Measurements from ENCODE around the gene DYNC2LI1.

The DYNC2LI1 gene

GRCh38 chr2:43776324-43776723 is 2.5 kb downstream of the DYNC2LI1 start:
- no peak for DNase-seq
- Histone ChIP-seq H3K36me3 (peaks cover 11 to 31% (median 17%) of the 10 kb centered on the region in 3 donors), H3K4me3 (no peak overlapping the region), H3K27me3 (no peaks in the 10 kb centered on the region), H3K4me1 (peaks cover 0 to 11% (median 4%) of the 10 kb centered on the region in 4 donors), H3K9me3 (no peaks in the 10 kb centered on the region), H3K27ac (no peak overlapping the region)
- intact Hi-C loops (cut with DNase I; ENCODE audit: low total_unique reads) = no loop called here
- TF ChIP-seq, protein P1, sequence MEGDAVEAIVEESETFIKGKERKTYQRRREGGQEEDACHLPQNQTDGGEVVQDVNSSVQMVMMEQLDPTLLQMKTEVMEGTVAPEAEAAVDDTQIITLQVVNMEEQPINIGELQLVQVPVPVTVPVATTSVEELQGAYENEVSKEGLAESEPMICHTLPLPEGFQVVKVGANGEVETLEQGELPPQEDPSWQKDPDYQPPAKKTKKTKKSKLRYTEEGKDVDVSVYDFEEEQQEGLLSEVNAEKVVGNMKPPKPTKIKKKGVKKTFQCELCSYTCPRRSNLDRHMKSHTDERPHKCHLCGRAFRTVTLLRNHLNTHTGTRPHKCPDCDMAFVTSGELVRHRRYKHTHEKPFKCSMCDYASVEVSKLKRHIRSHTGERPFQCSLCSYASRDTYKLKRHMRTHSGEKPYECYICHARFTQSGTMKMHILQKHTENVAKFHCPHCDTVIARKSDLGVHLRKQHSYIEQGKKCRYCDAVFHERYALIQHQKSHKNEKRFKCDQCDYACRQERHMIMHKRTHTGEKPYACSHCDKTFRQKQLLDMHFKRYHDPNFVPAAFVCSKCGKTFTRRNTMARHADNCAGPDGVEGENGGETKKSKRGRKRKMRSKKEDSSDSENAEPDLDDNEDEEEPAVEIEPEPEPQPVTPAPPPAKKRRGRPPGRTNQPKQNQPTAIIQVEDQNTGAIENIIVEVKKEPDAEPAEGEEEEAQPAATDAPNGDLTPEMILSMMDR (IDR thresholded peaks at IDR 0.05) = no peak

DNA sequence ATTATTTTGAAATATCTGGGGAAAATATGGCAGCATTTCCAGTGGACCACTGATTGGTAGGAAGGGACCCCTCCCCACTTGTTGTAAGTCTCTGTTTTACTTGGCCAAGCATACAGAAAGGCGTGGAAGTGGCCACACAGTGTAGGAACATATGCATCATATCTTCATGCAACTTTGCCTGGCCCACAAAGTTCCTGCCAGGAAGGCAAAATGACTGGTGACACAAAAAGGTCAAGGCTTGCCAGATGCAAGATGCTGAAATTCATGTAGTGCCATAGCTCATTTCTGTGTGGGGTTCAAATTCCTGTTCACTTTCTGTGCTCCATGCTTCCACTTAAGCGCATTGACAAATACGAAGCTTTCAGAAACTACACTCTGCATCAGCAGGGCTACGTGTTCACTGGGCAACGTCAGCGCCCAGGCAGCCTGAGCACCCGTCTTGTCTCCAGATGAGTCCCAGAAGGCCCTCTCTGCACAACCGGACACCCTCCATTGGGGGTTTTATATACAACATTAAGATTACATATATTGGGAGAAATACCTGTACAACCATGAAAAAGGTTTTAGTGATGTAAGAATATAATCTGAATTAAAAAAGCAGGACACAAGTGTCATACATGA is 3.6 kb downstream of the DYNC2LI1 start:
- TF ChIP-seq, protein P1 (IDR thresholded peaks at IDR 0.05) = no peak
- Histone ChIP-seq H3K27me3 (no peaks in the 10 kb centered on the region), H3K4me1 (peaks cover 0 to 11% (median 4%) of the 10 kb centered on the region in 4 donors), H3K27ac (no peak overlapping the region), H3K4me3 (no peak overlapping the region), H3K36me3 (peaks cover 11 to 31% (median 17%) of the 10 kb centered on the region in 3 donors), H3K9me3 (no peaks in the 10 kb centered on the region)
- DNase-seq = no peak
- intact Hi-C loops (cut with DNase I; ENCODE audit: low total_unique reads) = no loop called here

GRCh38 chr2:43778233-43778632 is 4.4 kb downstream of the DYNC2LI1 start:
- intact Hi-C loops (cut with DNase I; ENCODE audit: low total_unique reads) = no loop called here

GRCh38 chr2:43787895-43788294 is 14.1 kb downstream of the DYNC2LI1 start:
- Histone ChIP-seq H3K27me3 (no peaks in the 10 kb centered on the region), H3K4me1 (peaks cover 0 to 22% (median 4%) of the 10 kb centered on the region in 4 donors), H3K4me3 (no peak overlapping the region), H3K36me3 (peaks cover 7 to 35% (median 7%) of the 10 kb centered on the region in 3 donors), H3K27ac (no peak overlapping the region), H3K9me3 (no peaks in the 10 kb centered on the region)
- TF ChIP-seq, protein P1 (IDR thresholded peaks at IDR 0.05) = no peak
- intact Hi-C loops (cut with DNase I; ENCODE audit: low total_unique reads) = no loop called here
- DNase-seq = no peak

More at GRCh38 chr2:43778233-43778632, 4.4 kb downstream of the DYNC2LI1 start:
- Histone ChIP-seq H3K4me3 (no peak overlapping the region), H3K27ac (no peak overlapping the region), H3K27me3 (no peaks in the 10 kb centered on the region), H3K9me3 (no peaks in the 10 kb centered on the region), H3K4me1 (peaks cover 0 to 11% (median 4%) of the 10 kb centered on the region in 4 donors), H3K36me3 (peaks cover 11 to 31% (median 17%) of the 10 kb centered on the region in 3 donors)
- DNase-seq = no peak
- TF ChIP-seq, protein P1 (IDR thresholded peaks at IDR 0.05) = no peak

DNA sequence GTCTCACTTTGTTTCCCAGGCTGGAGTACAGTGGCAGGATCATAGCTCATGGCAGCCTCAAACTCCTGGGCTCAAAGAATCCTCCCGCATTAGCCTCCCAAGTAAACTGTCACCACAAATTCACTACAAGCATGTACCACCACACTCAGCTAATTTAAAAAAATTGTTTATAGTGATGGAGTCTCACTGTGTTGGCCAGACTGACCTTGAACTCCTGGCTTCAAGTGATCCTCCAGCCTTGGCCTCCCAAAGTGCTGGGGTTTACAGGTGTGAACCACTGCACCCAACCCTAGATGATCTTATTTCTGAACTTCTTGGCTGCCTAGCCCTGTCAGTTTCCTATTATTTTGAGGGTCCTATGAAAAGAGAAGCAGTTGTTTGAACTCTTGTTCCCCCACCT is 14.8 kb downstream of the DYNC2LI1 start:
- TF ChIP-seq, protein P1 (IDR thresholded peaks at IDR 0.05) = no peak
- Histone ChIP-seq H3K4me1 (peaks cover 0 to 22% (median 4%) of the 10 kb centered on the region in 4 donors), H3K27me3 (no peaks in the 10 kb centered on the region), H3K9me3 (no peaks in the 10 kb centered on the region), H3K27ac (no peak overlapping the region), H3K36me3 (peaks cover 9 to 41% (median 11%) of the 10 kb centered on the region in 3 donors), H3K4me3 (no peak overlapping the region)
- no peak for DNase-seq
- intact Hi-C loops (cut with DNase I; ENCODE audit: low total_unique reads) = no loop called here

Data from tibial artery (tissue), 4 donors.